Neuronal stem cell (in vitro differentiated cells): ENCODE measurements around the gene SPATC1L.

Experiments used
- DNase-seq: peaks from one replicate; pipeline ENCODE4 v3.0.0-alpha.2; 2013; ENCODE audit warnings: low spot score
- H2AFZ ChIP-seq: one replicate; pipeline ENCODE4 v1.6.1; 2013; ENCODE audit warnings: mild to moderate bottlenecking, low read length, inconsistent platforms
- H2AK5ac ChIP-seq: 2 replicates; pipeline ENCODE4 v1.6.1; 2013; ENCODE audit warnings: low read depth, mild to moderate bottlenecking, inconsistent platforms, low read length, moderate library complexity, mixed read lengths
- H2BK120ac ChIP-seq: 2 replicates; pipeline ENCODE4 v1.6.1; 2013; ENCODE audit warnings: low read depth, mild to moderate bottlenecking, inconsistent platforms, low read length, moderate library complexity, mixed read lengths
- H2BK12ac ChIP-seq: one replicate; pipeline ENCODE4 v1.6.1; 2013; ENCODE audit warnings: low read length, inconsistent platforms
- H2BK15ac ChIP-seq: 2 replicates; pipeline ENCODE4 v1.6.1; 2013; ENCODE audit warnings: mild to moderate bottlenecking, low read length, inconsistent platforms, mixed read lengths
- H2BK5ac ChIP-seq: one replicate; pipeline ENCODE4 v1.6.1; 2013; ENCODE audit warnings: inconsistent platforms, mild to moderate bottlenecking, low read length, moderate library complexity
- H3K14ac ChIP-seq: one replicate; pipeline ENCODE4 v1.6.1; 2013; ENCODE audit warnings: low read length, inconsistent platforms
- H3K18ac ChIP-seq: 2 replicates; pipeline ENCODE4 v1.6.1; 2013; ENCODE audit warnings: low read length, inconsistent platforms
- H3K23ac ChIP-seq: 2 replicates; pipeline ENCODE4 v1.6.1; 2013; ENCODE audit warnings: low read depth, mild to moderate bottlenecking, mixed read lengths, low read length, inconsistent platforms; ENCODE audit not compliant: poor library complexity
- H3K27ac ChIP-seq: replicated peaks from 3 replicates; pipeline ENCODE4 v1.5.1; 2013; ENCODE audit warnings: low read length, inconsistent platforms
- H3K27me3 ChIP-seq, 3 experiments: 2 replicates each; pipeline ENCODE4 v1.6.1; 2013; ENCODE audit warnings: low read length in 3 of 3, mild to moderate bottlenecking in 2 of 3, inconsistent platforms in 1 of 3, low read depth in 1 of 3, mixed read lengths in 1 of 3, moderate library complexity in 1 of 3; ENCODE audit not compliant: control insufficient read depth in 3 of 3, insufficient read depth in 3 of 3
- H3K36me3 ChIP-seq, 2 donors: replicated peaks in 1 of 2; 2 replicates each; pipeline ENCODE4 v1.6.1; 2013; ENCODE audit warnings: low read length in 2 of 2; ENCODE audit not compliant: control insufficient read depth in 2 of 2, insufficient read depth in 2 of 2
- H3K4ac ChIP-seq: 2 replicates; pipeline ENCODE4 v1.6.1; 2013; ENCODE audit warnings: inconsistent platforms, mild to moderate bottlenecking, low read length, moderate library complexity
- H3K4me1 ChIP-seq, 2 donors: 1 replicate in 1 of 2; 2 replicates in 1 of 2; pipeline ENCODE4 v1.6.1; 2013; ENCODE audit warnings: low read length in 2 of 2, low read depth in 1 of 2; ENCODE audit not compliant: control insufficient read depth in 2 of 2, insufficient read depth in 1 of 2
- H3K4me2 ChIP-seq: one replicate; pipeline ENCODE4 v1.6.1; 2013; ENCODE audit warnings: mild to moderate bottlenecking, low read length, inconsistent platforms; ENCODE audit not compliant: insufficient read depth, poor library complexity, severe bottlenecking
- H3K4me3 ChIP-seq, 2 donors: 2 replicates each; pipeline ENCODE4 v1.5.1; 2013; ENCODE audit warnings: low read length in 2 of 2, mild to moderate bottlenecking in 2 of 2, inconsistent platforms in 1 of 2, moderate library complexity in 1 of 2
- H3K79me1 ChIP-seq: one replicate; pipeline ENCODE4 v1.6.1; 2013; ENCODE audit warnings: low read depth, mild to moderate bottlenecking, inconsistent platforms, low read length, moderate library complexity
- H3K9ac ChIP-seq: one replicate; pipeline ENCODE4 v1.6.1; 2013; ENCODE audit warnings: mild to moderate bottlenecking, low read depth, low read length, inconsistent platforms; ENCODE audit not compliant: poor library complexity
- H3K9me3 ChIP-seq, 2 donors: replicated peaks in 1 of 2; 2 replicates each; pipeline versions ENCODE3 to v1.6.1; 2013; ENCODE audit warnings: low read length in 2 of 2, mild to moderate bottlenecking in 2 of 2, inconsistent platforms in 1 of 2, low read depth in 1 of 2, mixed read lengths in 1 of 2, moderate library complexity in 1 of 2; ENCODE audit not compliant: control insufficient read depth in 2 of 2, insufficient read depth in 1 of 2
- H4K8ac ChIP-seq: one replicate; pipeline ENCODE4 v1.6.1; 2013; ENCODE audit warnings: low read depth, mild to moderate bottlenecking, inconsistent platforms, low read length, moderate library complexity
- H4K91ac ChIP-seq: one replicate; pipeline ENCODE4 v1.6.1; 2013; ENCODE audit warnings: low read length, low read depth, mild to moderate bottlenecking, inconsistent platforms; ENCODE audit not compliant: poor library complexity
- WGBS, 2 donors: extraction: QIAGEN DNeasy Blood & Tissue Kit; methylation state at CpG; one replicate each; pipeline ENCODE4 v1.1.7; 2013; ENCODE audit warnings: missing lambda C conversion rate in 2 of 2, mixed read lengths in 1 of 2; ENCODE audit not compliant: insufficient read length in 2 of 2, insufficient replicate concordance in 1 of 2; ENCODE audit errors: extremely low coverage in 2 of 2; 5-methylcytosine and 5-hydroxymethylcytosine counted together

SPATC1L gene

DNA sequence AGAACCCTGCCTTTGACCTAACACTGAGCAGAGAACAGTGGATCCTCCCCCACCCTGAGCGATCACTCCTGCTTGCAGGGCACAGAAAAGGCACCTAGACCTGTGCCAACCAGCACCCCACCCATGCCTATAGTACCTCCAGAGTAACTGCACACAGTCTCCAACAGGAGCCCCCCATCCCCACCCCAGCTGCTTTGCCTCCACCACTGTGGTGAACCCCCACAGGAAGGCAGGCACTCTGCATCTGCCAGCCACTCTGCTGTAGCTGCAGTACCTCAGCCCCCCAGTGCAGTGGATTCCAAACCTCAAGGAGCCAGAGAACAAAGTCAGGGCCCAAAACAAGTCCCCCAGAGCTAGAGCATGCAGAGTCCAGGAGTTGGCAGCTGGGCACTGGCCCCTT is 10.7 kb downstream of the SPATC1L start:
- Histone ChIP-seq H2BK5ac (no peak overlapping the region), H3K79me1 (no peaks in the 10 kb centered on the region), H4K8ac (no peak overlapping the region), H3K23ac (no peak overlapping the region), H3K27ac (no peak overlapping the region), H2BK120ac (no peak overlapping the region), H3K9ac (no peak overlapping the region), H3K4me1 (peaks cover 0 to 4% of the 10 kb centered on the region in 2 donors), H2AFZ (no peak overlapping the region), H2AK5ac (no peak overlapping the region), H3K9me3 (peaks cover 0 to 1% of the 10 kb centered on the region in 2 donors), H3K36me3 (no peaks in the 10 kb centered on the region), H4K91ac (no peak overlapping the region), H3K27me3 (no peaks in the 10 kb centered on the region), H2BK12ac (no peak overlapping the region), H3K14ac (no peak overlapping the region), H3K4ac (no peak overlapping the region), H3K18ac (no peak overlapping the region), H3K4me3 (no peak overlapping the region), H2BK15ac (no peak overlapping the region), H3K4me2 (no peak overlapping the region)
- DNase-seq = no peak
- no CpG with 5 or more reads among the region's 1 CpG for WGBS, 2 donors

DNA sequence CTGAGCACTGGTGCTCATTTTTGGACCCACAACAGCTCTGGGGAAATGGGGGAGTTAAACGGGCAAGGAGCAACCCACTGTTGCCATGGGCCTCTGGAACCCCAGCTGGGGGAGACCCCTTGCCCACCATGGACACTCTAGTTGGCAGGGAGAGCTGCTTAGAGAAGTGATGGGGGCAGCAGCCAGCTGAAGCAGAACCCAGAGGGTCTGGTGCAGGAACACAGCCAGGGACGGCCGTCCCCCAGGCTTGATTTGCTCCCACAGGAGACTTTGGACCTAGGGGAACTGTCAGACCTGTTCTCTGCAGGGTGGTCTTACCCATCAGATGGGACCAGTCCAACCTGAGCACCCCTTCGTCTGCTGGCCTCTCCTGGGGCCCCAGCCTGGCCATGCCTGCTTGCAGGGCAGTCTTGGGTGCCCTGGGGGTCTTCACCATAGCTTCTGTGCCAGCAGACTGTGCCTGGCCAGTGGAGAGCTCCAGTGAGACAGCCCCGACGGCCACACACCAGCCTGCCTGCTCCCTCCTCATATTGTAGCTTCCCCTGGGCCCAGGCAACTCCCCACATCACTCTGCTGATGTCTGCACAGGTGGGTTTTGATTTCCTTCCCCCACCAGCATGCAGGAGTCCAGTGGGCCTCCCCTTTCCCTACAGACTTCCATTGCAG is 11.3 kb downstream of the SPATC1L start:
- H3K14ac ChIP-seq = no peak overlapping the region
- H2BK15ac ChIP-seq = no peak overlapping the region
- no peak overlapping the region for H3K18ac ChIP-seq
- H3K79me1 ChIP-seq = no peaks in the 10 kb centered on the region
- H3K27ac ChIP-seq = no peak overlapping the region
- peaks cover 0 to 1% of the 10 kb centered on the region in 2 donors for H3K9me3 ChIP-seq
- WGBS, 2 donors = no CpG with 5 or more reads among the region's 6 CpGs
- H3K4me1 ChIP-seq = peaks cover 0 to 4% of the 10 kb centered on the region in 2 donors
- H2AFZ ChIP-seq = no peak overlapping the region
- no peaks in the 10 kb centered on the region for H3K27me3 ChIP-seq
- no peak overlapping the region for H2BK5ac ChIP-seq
- no peak for DNase-seq
- no peak overlapping the region for H4K8ac ChIP-seq
- H3K23ac ChIP-seq = no peak overlapping the region
- H2BK12ac ChIP-seq = no peak overlapping the region
- no peaks in the 10 kb centered on the region for H3K36me3 ChIP-seq
- no peak overlapping the region for H2BK120ac ChIP-seq
- no peak overlapping the region for H3K4me2 ChIP-seq
- no peak overlapping the region for H3K4me3 ChIP-seq
- no peak overlapping the region for H3K9ac ChIP-seq
- H2AK5ac ChIP-seq = no peak overlapping the region
- H3K4ac ChIP-seq = no peak overlapping the region
- no peak overlapping the region for H4K91ac ChIP-seq

DNA sequence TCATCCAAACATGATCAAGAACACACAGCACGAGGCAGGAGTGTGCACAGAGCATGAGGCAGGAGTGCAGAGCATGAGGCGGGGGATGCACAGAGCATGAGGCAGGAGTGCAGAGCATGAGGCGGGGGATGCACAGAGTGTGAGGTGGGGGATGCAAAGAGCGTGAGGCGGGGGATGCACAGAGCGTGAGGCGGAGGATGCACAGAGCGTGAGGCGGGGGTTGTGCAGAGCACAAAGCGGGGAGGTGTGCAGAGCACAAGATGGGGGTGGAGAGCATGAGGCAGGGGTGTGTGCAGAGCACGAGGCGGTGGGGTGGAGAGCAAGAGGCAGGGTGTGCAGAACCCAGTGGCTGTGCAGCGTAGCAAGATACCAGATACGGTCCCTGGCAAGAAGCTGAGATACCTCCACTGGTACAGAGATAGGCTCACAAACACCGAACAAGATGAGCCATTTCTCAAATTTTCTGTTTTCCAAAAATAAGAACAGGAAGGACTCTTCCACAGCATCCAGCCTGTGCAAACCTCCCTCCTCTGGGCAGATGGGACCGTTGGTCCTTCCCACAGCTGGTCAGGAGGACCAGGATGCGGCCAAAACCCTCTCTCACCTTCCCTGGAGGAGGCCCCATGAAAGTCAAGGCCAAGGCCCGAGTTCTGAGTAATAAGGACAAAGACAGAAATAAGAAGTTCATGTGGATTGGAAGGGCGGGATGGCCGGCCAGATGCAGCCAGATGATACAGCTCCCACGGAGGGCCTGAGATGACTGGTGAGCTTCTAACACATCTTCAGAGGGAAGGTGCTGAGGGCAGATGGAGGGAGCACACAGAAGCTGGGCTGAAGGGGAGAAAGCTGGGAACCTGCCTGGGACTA is 12.0 kb downstream of the SPATC1L start:
- no peak overlapping the region for H3K4me3 ChIP-seq
- H2BK5ac ChIP-seq = no peak overlapping the region
- no peak overlapping the region for H4K8ac ChIP-seq
- H3K14ac ChIP-seq = no peak overlapping the region
- no peaks in the 10 kb centered on the region for H3K79me1 ChIP-seq
- H3K27ac ChIP-seq = no peak overlapping the region
- H3K4ac ChIP-seq = no peak overlapping the region
- peaks cover 0 to 4% of the 10 kb centered on the region in 2 donors for H3K4me1 ChIP-seq
- peaks cover 0 to 1% of the 10 kb centered on the region in 2 donors for H3K9me3 ChIP-seq
- no peak overlapping the region for H4K91ac ChIP-seq
- no peak overlapping the region for H2AFZ ChIP-seq
- H3K36me3 ChIP-seq = no peaks in the 10 kb centered on the region
- H3K23ac ChIP-seq = peak overlapping the region; percentile 20
- no peaks in the 10 kb centered on the region for H3K27me3 ChIP-seq
- no peak for DNase-seq
- H3K9ac ChIP-seq = no peak overlapping the region
- H2AK5ac ChIP-seq = no peak overlapping the region
- no CpG with 5 or more reads among the region's 21 CpGs for WGBS, 2 donors
- H3K18ac ChIP-seq = no peak overlapping the region
- no peak overlapping the region for H3K4me2 ChIP-seq
- no peak overlapping the region for H2BK15ac ChIP-seq
- no peak overlapping the region for H2BK120ac ChIP-seq
- H2BK12ac ChIP-seq = no peak overlapping the region

DNA sequence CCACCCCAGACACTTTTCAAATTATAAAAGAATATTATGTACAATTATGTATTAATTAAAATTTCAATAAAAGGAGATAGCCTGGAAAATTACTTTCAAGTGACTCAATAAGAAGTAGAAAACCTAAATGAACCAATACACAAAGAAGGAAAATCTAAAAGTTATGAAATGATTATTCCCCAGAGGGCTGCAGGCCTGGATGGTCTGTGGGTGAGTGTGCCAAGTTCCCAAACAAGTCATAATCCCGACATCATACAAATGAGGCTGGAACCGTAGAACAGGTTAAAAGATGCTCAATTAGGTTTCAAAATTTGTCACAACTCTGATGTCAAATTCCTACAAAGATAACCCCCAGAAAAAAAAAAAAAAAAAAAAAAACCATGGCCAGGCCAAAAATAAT is 12.7 kb downstream of the SPATC1L start:
- Histone ChIP-seq H3K27me3 (no peaks in the 10 kb centered on the region), H2AK5ac (no peak overlapping the region), H2BK5ac (no peak overlapping the region), H4K8ac (no peak overlapping the region), H3K79me1 (no peaks in the 10 kb centered on the region), H3K27ac (no peak overlapping the region), H3K4me1 (peaks cover 0 to 4% of the 10 kb centered on the region in 2 donors), H3K36me3 (no peaks in the 10 kb centered on the region), H4K91ac (no peak overlapping the region), H3K4ac (no peak overlapping the region), H2AFZ (no peak overlapping the region), H3K23ac (no peak overlapping the region), H2BK15ac (no peak overlapping the region), H3K9me3 (peaks cover 0 to 1% of the 10 kb centered on the region in 2 donors), H3K14ac (no peak overlapping the region), H2BK12ac (no peak overlapping the region), H2BK120ac (no peak overlapping the region), H3K9ac (no peak overlapping the region), H3K4me3 (no peak overlapping the region), H3K18ac (no peak overlapping the region), H3K4me2 (no peak overlapping the region)
- DNase-seq = no peak
- no CpG with 5 or more reads among the region's 2 CpGs for WGBS, 2 donors
